ENCODE measurements around the gene PDE11A. TPM values are rescaled to one million over a fixed set of nuclear protein-coding genes. Genes with fewer than 3 reads are reported as not detected.

The PDE11A gene
- total RNA-seq, 2 experiments from 2014 or later: not detected

DNA sequence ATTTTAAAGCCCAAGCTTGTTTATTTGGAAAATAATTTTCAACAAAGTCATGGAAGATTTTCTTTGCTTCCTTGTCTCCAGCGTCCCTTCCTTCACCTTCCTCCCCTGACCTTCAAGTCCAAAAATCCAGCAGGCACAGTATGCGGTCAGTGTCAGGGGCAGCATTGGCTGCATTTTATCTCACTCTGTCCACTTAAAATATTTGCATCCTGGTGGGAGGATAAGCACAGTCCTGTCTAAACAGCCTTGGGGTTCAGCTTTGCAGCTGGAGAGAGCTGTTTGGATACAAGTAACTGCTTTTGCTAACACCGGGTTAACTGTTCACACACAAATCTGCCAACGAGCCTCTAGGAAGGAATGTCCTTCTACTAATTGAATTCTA lies 318.1 kb downstream of the PDE11A start:
- H3K27me3 ChIP-seq (ENCODE audit: control insufficient read depth in 1 of 2, insufficient read depth in 2 of 2, low read length in 2 of 2): peaks cover 0 to 8% of the 10 kb centered on the region in 2 experiments
- H3K9me3 Mint-ChIP-seq: no peaks in the 10 kb centered on the region
- no peak for ATAC-seq (ENCODE audit: poor library complexity)
- peak overlapping the region; percentile 52 for H3K27ac Mint-ChIP-seq
- peaks cover 10% of the 10 kb centered on the region for H3K4me1 Mint-ChIP-seq (ENCODE audit: low read depth)
- no peaks in the 10 kb centered on the region for H3K9me3 ChIP-seq (ENCODE audit: control insufficient read depth in 1 of 2, insufficient read depth in 1 of 2, low read length in 2 of 2)
- no peak overlapping the region for H3K4me3 Mint-ChIP-seq
- intact Hi-C loops (cut with DNase I, micrococcal nuclease): no loop called here
- no peak for DNase-seq
- H3K36me3 ChIP-seq (ENCODE audit: insufficient read depth, low read length): no peaks in the 10 kb centered on the region
- TF ChIP-seq, protein P1, sequence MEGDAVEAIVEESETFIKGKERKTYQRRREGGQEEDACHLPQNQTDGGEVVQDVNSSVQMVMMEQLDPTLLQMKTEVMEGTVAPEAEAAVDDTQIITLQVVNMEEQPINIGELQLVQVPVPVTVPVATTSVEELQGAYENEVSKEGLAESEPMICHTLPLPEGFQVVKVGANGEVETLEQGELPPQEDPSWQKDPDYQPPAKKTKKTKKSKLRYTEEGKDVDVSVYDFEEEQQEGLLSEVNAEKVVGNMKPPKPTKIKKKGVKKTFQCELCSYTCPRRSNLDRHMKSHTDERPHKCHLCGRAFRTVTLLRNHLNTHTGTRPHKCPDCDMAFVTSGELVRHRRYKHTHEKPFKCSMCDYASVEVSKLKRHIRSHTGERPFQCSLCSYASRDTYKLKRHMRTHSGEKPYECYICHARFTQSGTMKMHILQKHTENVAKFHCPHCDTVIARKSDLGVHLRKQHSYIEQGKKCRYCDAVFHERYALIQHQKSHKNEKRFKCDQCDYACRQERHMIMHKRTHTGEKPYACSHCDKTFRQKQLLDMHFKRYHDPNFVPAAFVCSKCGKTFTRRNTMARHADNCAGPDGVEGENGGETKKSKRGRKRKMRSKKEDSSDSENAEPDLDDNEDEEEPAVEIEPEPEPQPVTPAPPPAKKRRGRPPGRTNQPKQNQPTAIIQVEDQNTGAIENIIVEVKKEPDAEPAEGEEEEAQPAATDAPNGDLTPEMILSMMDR (IDR thresholded peaks at IDR 0.05): no peak
- H3K4me3 ChIP-seq (ENCODE audit: low read length): no peak overlapping the region
- H3K27me3 Mint-ChIP-seq: peaks cover 18% of the 10 kb centered on the region
- peaks cover 4% of the 10 kb centered on the region for H3K4me1 ChIP-seq (ENCODE audit: insufficient read depth, low read length)
- ChIA-PET POLR2A (no interaction called here), CTCF (no interaction called here)
- H3K36me3 Mint-ChIP-seq (ENCODE audit: low read depth): no peaks in the 10 kb centered on the region
- no peak overlapping the region for H3K27ac ChIP-seq (ENCODE audit: low read depth in 1 of 2, low read length in 2 of 2)

DNA sequence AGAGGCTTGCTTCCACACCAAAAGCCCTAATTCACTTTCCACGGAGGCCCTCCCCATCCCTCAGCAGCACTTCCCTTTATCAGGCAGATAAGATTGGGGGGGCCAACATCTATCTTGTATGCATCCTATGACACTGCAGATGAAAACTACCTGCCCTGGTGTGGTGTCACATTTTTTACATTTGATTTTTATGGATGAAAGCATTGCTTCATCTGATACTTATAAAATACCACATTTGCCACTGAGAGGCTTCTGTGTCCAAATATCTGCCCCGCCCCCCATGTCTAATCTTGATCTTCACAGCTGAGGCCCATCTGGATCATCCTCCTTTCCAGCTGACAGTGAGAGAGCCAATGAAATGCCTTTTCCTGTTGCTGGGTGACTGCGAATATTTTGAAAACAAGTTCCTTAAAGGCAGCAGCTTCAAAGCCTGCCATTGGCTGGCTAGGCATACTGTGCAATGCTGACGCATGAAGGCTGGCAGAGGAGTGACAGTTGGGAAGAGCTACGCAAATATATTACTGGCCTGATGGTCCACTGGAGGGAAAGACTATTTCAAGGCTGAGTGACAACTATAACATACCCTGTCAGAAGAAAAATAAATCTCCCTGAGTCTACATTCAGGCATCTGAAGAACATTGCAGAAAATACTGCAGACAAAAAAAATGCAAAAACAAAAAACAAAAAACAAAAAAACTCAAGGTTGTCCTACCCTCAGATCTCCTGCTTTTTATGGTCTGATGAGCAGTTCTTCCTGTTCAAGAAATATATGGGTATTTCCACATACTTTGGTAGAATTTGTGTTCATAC lies 318.7 kb downstream of the PDE11A start:
- H3K27ac ChIP-seq (ENCODE audit: low read depth in 1 of 2, low read length in 2 of 2): no peak overlapping the region
- H3K36me3 ChIP-seq (ENCODE audit: insufficient read depth, low read length): no peaks in the 10 kb centered on the region
- H3K9me3 Mint-ChIP-seq: no peaks in the 10 kb centered on the region
- H3K27me3 ChIP-seq (ENCODE audit: control insufficient read depth in 1 of 2, insufficient read depth in 2 of 2, low read length in 2 of 2): peaks cover 0 to 8% of the 10 kb centered on the region in 2 experiments
- ChIA-PET POLR2A (no interaction called here), CTCF (no interaction called here)
- ATAC-seq (ENCODE audit: poor library complexity): peak; percentile 90
- peak overlapping the region; percentile 52 for H3K27ac Mint-ChIP-seq
- H3K4me1 ChIP-seq (ENCODE audit: insufficient read depth, low read length): peaks cover 4% of the 10 kb centered on the region
- intact Hi-C loops (cut with DNase I, micrococcal nuclease): no loop called here
- no peaks in the 10 kb centered on the region for H3K9me3 ChIP-seq (ENCODE audit: control insufficient read depth in 1 of 2, insufficient read depth in 1 of 2, low read length in 2 of 2)
- no peak overlapping the region for H3K4me3 ChIP-seq (ENCODE audit: low read length)
- no peak overlapping the region for H3K4me3 Mint-ChIP-seq
- peaks cover 12% of the 10 kb centered on the region for H3K27me3 Mint-ChIP-seq
- peak in 7 of 14 experiments; percentile 2 to 74 (median 33) for DNase-seq
- H3K4me1 Mint-ChIP-seq (ENCODE audit: low read depth): peaks cover 10% of the 10 kb centered on the region
- no peaks in the 10 kb centered on the region for H3K36me3 Mint-ChIP-seq (ENCODE audit: low read depth)
- TF ChIP-seq, protein P1 (IDR thresholded peaks at IDR 0.05): no peak

DNA sequence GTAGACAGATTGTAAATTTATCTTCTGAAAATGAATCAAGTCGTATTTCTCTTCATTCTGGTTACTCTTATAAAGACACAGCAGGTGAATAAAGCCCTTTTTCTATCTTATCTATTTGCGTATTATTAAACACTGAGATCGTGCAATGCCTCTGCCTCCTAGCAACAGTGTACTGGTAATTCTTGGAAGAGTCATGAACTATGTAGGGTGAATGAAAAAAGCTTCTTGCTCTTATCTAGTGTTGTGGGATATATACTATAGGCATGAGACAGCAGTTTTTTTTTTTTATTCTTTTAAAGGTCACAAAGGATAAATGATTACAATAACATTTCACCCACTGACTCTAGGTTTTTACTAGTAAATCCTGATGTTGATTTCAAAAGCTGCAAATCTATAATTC lies 324.2 kb downstream of the PDE11A start:
- no peaks in the 10 kb centered on the region for H3K36me3 Mint-ChIP-seq (ENCODE audit: low read depth)
- Histone ChIP-seq H3K27me3 (ENCODE audit: control insufficient read depth in 1 of 2, insufficient read depth in 2 of 2, low read length in 2 of 2) (no peaks in the 10 kb centered on the region), H3K27ac (ENCODE audit: low read depth in 1 of 2, low read length in 2 of 2) (no peak overlapping the region), H3K4me1 (ENCODE audit: insufficient read depth, low read length) (no peaks in the 10 kb centered on the region), H3K4me3 (ENCODE audit: low read length) (no peak overlapping the region), H3K9me3 (ENCODE audit: control insufficient read depth in 1 of 2, insufficient read depth in 1 of 2, low read length in 2 of 2) (no peaks in the 10 kb centered on the region), H3K36me3 (ENCODE audit: insufficient read depth, low read length) (no peaks in the 10 kb centered on the region)
- intact Hi-C loops (cut with DNase I, micrococcal nuclease): no loop called here
- H3K4me3 Mint-ChIP-seq: no peak overlapping the region
- H3K4me1 Mint-ChIP-seq (ENCODE audit: low read depth): no peaks in the 10 kb centered on the region
- ChIA-PET CTCF (no interaction called here), POLR2A (no interaction called here)
- no peak overlapping the region for H3K27ac Mint-ChIP-seq
- no peaks in the 10 kb centered on the region for H3K9me3 Mint-ChIP-seq
- ATAC-seq (ENCODE audit: poor library complexity) (no peak), DNase-seq (no peak)
- TF ChIP-seq, protein P1 (IDR thresholded peaks at IDR 0.05): no peak
- no peaks in the 10 kb centered on the region for H3K27me3 Mint-ChIP-seq
